ENCODE results near the gene KMT2D.

GRCh38 chr12:49105504-49106084 is 45.0 kb upstream of the KMT2D start:
- no peak for TF ChIP-seq CTCF (IDR thresholded peaks at IDR 0.05; ENCODE audit: borderline replicate concordance, extremely low read depth, low read length, poor library complexity, severe bottlenecking)
- TF ChIP-seq EZH2 (IDR thresholded peaks at IDR 0.05; ENCODE audit: borderline replicate concordance, low read depth, low read length, severe bottlenecking), result no peak

All from DND-41 (cell line).